Pons (tissue), 1 donor: Measurements from ENCODE around the gene RGL4.

Experiments
- DNase-seq: peaks from one replicate; pipeline ENCODE4 v3.0.0-alpha.2; 2016; ENCODE audit warnings: low spot score

RGL4 gene

GRCh38 chr22:23678133-23678532 is 12.7 kb upstream of the RGL4 start:
- no peak for DNase-seq

- DNase-seq = no peak
These were observed 9.6 kb upstream of the RGL4 start for GRCh38 chr22:23681026-23681809.

- no peak for DNase-seq
These were observed 8.7 kb upstream of the RGL4 start for GRCh38 chr22:23682077-23682476.

GRCh38 chr22:23682827-23683355 is 7.9 kb upstream of the RGL4 start:
- no peak for DNase-seq

- no peak for DNase-seq
These were observed 7.3 kb upstream of the RGL4 start for GRCh38 chr22:23683545-23683944.

- no peak for DNase-seq
These were observed 6.8 kb upstream of the RGL4 start for GRCh38 chr22:23684026-23684425.

- no peak for DNase-seq
These were observed 6.2 kb upstream of the RGL4 start for GRCh38 chr22:23684561-23685031.

GRCh38 chr22:23685205-23685784 is 5.5 kb upstream of the RGL4 start:
- DNase-seq = no peak

- DNase-seq = no peak
These were observed 4.3 kb upstream of the RGL4 start for GRCh38 chr22:23686416-23687024.

- DNase-seq = no peak
These were observed 2.7 kb upstream of the RGL4 start for GRCh38 chr22:23688121-23688520.

- DNase-seq = no peak
These were observed 2.2 kb upstream of the RGL4 start for GRCh38 chr22:23688571-23688970.

- DNase-seq = no peak
These were observed 1.4 kb upstream of the RGL4 start for GRCh38 chr22:23689414-23689813.

- no peak for DNase-seq
These were observed 1.1 kb downstream of the RGL4 start for GRCh38 chr22:23691748-23692423.

- DNase-seq = no peak
These were observed 1.9 kb downstream of the RGL4 start for GRCh38 chr22:23692598-23693291.

- DNase-seq = no peak
These were observed 3.3 kb downstream of the RGL4 start for GRCh38 chr22:23693979-23694680.

- no peak for DNase-seq
These were observed 4.3 kb downstream of the RGL4 start for GRCh38 chr22:23695141-23695540.

- no peak for DNase-seq
These were observed 4.9 kb downstream of the RGL4 start for GRCh38 chr22:23695571-23696325.

- DNase-seq = no peak
These were observed 5.6 kb downstream of the RGL4 start for GRCh38 chr22:23696326-23696851.

- no peak for DNase-seq
These were observed 6.5 kb downstream of the RGL4 start for GRCh38 chr22:23697031-23697970.
